ENCODE data around the gene GPR75.

DNA sequence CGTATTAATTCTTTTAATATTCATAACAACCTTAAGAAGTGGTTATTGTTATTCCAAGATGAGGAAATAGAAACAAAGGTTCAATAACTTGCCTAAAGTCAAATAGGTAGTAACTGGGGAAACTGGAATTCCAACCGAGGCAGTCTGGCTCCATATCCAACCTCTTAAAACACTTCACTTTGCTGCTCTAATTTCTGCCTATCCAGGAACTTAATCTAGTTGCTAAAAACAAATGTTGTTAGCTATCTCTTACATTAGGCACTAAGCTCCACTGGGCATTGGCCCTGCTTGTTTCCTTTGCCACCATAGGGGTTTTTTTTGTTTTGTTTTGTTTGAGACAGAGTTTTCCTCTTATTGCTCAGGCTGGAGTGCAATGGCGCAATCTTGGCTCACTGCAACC is 48.2 kb downstream of the GPR75 start:
- no peak for TF ChIP-seq CTCF (IDR thresholded peaks at IDR 0.05)
- no peak for TF ChIP-seq POLR2A (IDR thresholded peaks at IDR 0.05)
